ENCODE measurements around the gene HEMGN. TPM values are rescaled to one million over a fixed set of nuclear protein-coding genes. Genes with fewer than 3 reads are reported as not detected.

The HEMGN gene
- total and polyA plus RNA-seq, 10 of the 15 experiments (the other 5 are each of a cell fraction or from before 2014, with no cell fraction given), result 0.03 to 0.28 (median 0.09) TPM; not detected in 4

DNA sequence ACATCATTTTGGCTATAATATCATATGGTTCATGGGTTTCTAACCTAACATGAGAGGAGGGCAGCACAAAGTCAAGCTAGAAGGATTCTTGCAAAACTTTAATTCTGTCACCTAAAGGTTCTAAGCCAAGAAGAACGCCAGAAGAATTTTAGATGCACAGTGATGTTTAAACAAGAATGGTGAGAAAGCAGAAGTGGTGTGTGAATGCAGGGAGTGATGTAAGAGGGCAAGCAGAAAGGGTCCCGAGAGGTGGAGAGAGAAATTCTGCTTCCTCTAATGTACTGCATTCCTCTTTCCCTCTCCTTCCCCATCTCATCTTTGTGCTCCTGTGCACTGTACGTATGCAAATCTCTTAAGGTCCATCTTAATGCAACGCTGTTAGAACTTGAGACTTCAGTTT is 13.6 kb downstream of the HEMGN start:
- ChIA-PET RAD21 (ENCODE audit: unreplicated experiment) (interaction anchor here (0.7 to 3.5 kb wide), 7 partner anchors 30 to 339 kb away, joined by 3 to 15 read pairs (median 7); partner anchors contain the start of genes ANP32B, NANS, TBC1D2 and TRIM14), SMC1A (ENCODE audit: uncharacterized antibody, unreplicated experiment) (interaction anchor here (0.5 to 4.2 kb wide), 13 partner anchors 11 to 339 kb away, joined by 3 to 17 read pairs (median 4); partner anchors contain the start of genes NANS and TBC1D2), CTCF (interaction anchor here (0.5 to 6.1 kb wide), 35 partner anchors 10 to 352 kb away, joined by 3 to 58 read pairs (median 7); partner anchors contain the start of genes ANP32B, NANS and TBC1D2), POLR2A (interaction anchor here (0.6 to 1.3 kb wide), 2 partner anchors 335 to 486 kb away, joined by 3 read pairs; no protein-coding TSS in a partner anchor)
- no peak for TF ChIP-seq ATF7 (IDR thresholded peaks at IDR 0.05; ENCODE audit: low read depth)
- no peak for TF ChIP-seq SMAD1 (IDR thresholded peaks at IDR 0.05; ENCODE audit: low read depth, partially characterized antibody)
- TF ChIP-seq BCL11A (IDR thresholded peaks at IDR 0.05; ENCODE audit: low read depth, low read length), result no peak
- TF ChIP-seq KDM1A (IDR thresholded peaks at IDR 0.05; ENCODE audit: borderline replicate concordance), result no peak
- no peak for TF ChIP-seq ZNF384 (IDR thresholded peaks at IDR 0.05; ENCODE audit: borderline replicate concordance, low read depth, low read length)
- no peak for TF ChIP-seq ESRRA (IDR thresholded peaks at IDR 0.05; ENCODE audit: low read length)
- peak; percentile 59; the same call in 1 of the 2 replicates for TF ChIP-seq SPI1 (IDR thresholded peaks at IDR 0.05; ENCODE audit: borderline replicate concordance, insufficient read depth, low read depth, low read length)
- TF ChIP-seq ASH2L (IDR thresholded peaks at IDR 0.05; ENCODE audit: borderline replicate concordance, low read depth), result no peak
- no peaks in the 10 kb centered on the region for H4K20me1 ChIP-seq (ENCODE audit: control insufficient read depth, insufficient read depth)
- H3K27me3 ChIP-seq (replicated peaks in 1 of 2; ENCODE audit: control insufficient read depth in 2 of 2, insufficient read depth in 2 of 2, low read length in 1 of 2), result no peaks in the 10 kb centered on the region
- 13% methylated on average over 4 of the region's 4 CpGs for WGBS (ENCODE audit: insufficient coverage, insufficient replicate concordance, low lambda C conversion rate, missing lambda C conversion rate)
- FAIRE-seq, result no peak
- H3K9me3 ChIP-seq (replicated peaks; ENCODE audit: control insufficient read depth, insufficient read depth, low read length), result no peaks in the 10 kb centered on the region
- no peak overlapping the region for H3K9ac ChIP-seq (ENCODE audit: control insufficient read depth, insufficient read depth, low read length)
- peak overlapping the region; percentile 80 for H2AFZ ChIP-seq (ENCODE audit: control insufficient read depth, low read depth, low read length)
- H3K79me2 ChIP-seq (ENCODE audit: control insufficient read depth, insufficient read depth, low read length), result peaks cover 5% of the 10 kb centered on the region
- no peak overlapping the region for H3K27ac ChIP-seq (ENCODE audit: control insufficient read depth, insufficient read depth)
- H3K36me3 ChIP-seq (ENCODE audit: control insufficient read depth in 2 of 2, insufficient read depth in 2 of 2, low read length in 1 of 2), result no peaks in the 10 kb centered on the region
- DNase-seq (ENCODE audit: low read depth, low spot score), result no peak
- no peak overlapping the region for H3K4me3 ChIP-seq
- peaks cover 9% of the 10 kb centered on the region for H3K4me1 ChIP-seq (ENCODE audit: control insufficient read depth, insufficient read depth, low read length)
- intact Hi-C loops (cut with micrococcal nuclease; ENCODE audit: unreplicated experiment), result no loop called here
- no peak for ATAC-seq
- BruUV-seq (replicated peaks), result no TSS peak
- H3K4me2 ChIP-seq (ENCODE audit: control insufficient read depth, insufficient read depth), result no peak overlapping the region
- in situ Hi-C loops (cut with MboI), result no loop called here

Data from GM12878 (cell line).